GM18499 (cell line): ENCODE measurements around the gene FAM117A.
"Not testable (repeated sequence)": the region's sequence is repeated elsewhere in the genome, so short reads cannot be mapped to it uniquely, and the experiment has no call there.

Experiments
- ATAC-seq: cut with Tn5 transposase; IDR thresholded peaks from one replicate; pipeline ENCODE4 v1.9.1; 2021; ENCODE audit warnings: moderate number of reproducible peaks; ENCODE audit not compliant: insufficient read depth, unreplicated experiment

FAM117A gene

DNA sequence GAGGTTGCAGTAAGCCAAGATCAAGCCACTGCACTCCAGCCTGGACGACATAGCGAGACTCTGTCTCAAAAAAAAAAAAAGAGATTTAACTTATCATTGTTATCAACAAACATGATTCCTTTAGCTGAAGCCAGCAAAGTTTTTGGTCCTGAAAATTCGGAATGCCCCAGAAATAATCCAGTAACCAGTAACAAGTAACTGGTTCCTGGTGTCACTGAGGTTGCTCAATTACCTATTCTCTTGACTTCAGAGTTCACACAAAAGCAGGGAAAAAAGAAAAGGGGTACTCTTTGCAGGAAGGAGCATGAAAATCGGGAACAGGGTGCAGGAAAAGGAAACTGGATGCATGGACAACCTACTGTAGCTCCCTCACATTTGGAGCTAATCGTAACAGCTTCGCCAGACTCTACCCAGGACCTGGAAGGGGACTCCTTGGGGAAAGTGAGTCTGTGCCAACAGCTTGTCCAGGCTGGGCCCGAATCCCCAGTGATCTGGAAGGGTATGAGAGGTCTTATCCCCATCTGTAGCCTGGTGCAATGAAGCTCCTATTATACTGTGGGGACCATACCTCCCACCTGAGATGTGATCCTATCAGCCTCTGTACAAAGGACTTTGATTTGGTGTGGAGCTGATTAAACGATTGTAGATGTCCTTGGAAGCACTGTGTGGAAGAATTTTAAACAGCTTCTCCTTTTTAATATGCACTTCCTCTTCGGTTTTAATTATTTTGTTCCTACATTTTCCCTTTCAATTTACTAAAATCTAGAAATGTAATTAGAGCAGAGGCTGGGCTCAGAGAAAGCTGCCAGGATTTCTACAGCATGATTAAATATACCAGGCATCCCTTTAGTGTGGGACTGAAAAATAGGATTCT is 82.6 kb downstream of the FAM117A start:
- ATAC-seq, result no peak

DNA sequence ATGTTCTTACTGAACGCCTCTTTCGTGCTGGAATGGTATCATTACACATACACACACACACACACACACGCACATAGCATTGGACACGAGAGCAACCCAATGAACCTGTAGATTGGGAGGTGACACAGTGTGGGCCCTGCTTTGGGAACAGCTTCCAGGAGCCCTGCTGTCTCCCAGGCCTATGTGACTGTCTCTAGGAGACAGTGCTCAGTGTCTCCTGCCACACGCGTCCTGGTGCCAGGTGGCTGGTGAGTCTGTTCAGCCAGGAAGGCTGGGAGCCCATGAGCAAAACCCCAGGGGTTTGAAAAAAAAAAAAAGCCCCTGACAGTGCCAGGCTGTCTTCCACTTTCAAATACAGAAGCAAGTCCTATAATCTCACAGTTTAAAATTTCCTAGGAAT is 83.6 kb downstream of the FAM117A start:
- ATAC-seq, result no peak

DNA sequence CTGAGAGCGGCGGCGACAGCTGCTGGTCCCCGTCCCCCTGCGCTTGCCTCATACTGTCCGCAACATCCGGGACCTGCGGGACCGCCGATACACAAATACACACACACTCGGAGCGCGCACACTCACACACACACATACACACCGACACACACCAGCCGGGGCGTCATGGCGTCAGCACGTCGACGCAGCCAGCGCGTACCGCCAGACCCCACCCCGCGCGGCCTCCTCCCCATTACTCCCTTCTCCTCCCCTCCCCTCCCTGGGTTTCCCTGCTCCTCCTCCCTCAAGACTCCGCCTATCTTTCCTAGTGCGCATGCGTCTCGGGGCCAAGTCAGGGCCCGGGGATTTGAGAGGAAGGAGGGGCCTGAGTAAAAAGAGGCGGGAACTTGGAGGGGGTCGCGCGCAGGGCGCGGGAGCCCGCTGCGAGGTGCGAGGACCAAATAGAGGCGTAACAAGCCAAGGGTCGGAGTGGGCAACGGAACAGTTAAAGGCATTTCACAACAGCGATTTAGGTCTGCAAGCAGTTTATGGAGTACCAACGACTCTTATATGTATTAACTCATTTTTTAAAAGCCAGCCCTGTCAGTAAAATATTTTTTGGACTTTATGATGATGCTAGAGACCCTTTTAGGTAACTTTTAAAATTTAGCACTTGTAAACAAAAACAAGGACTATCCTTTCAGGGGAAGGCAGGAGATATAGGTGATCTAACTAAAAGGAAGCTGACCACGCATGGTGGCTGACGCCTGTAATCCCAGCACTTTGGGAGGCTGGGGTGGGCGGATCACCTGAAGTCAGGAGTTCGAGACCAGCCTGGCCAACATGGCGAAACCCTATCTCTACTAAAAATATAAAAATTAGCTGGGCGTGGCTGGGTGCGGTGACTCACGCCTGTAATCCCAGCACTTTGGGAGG is 85.7 kb downstream of the FAM117A start, which contains the start of gene SPOP:
Gene SPOP, minus strand, starts transcription at position 165 of the 915 bp plus-strand sequence. CDS start 55,287 bp downstream, outside the sequence.
- peak; percentile 38 for ATAC-seq

DNA sequence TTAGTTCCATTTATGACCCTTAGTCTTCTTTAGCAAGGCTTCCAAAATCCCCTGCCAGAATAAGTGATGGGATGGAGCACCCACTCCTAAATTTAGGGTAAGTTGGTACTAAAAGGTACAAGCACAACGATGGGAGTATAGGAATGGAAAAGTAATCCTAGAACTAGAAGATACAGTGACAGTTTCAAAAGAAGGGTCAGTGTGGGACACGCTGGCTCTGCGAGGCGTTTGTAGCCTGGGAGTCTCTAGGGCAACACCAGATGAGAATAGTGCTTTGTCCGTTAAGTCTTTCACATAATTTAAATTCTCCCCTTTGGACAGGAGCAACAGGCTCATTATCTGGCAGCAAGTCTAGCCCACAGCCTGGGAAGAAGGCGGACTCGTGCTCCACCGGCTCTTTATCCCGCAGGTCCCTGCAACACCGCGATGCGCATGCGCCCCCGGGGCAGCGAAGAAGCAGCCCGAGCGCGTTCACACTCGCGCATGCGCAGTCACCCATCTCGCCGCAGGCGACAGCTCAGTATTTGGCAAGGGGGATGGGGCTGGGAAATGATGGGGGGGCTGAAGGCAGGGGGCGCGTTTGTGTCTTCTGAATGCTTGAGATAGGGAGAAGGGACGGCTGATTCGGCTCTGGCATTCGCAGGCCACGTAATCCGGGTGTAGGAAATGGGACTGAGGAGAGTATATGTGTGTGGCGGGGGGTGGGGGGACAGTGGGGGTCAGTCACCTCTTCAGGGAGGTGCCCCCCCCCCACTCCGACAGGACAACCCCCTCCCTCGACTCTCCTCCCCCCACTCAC is 86.6 kb downstream of the FAM117A start:
- ATAC-seq, result no peak

DNA sequence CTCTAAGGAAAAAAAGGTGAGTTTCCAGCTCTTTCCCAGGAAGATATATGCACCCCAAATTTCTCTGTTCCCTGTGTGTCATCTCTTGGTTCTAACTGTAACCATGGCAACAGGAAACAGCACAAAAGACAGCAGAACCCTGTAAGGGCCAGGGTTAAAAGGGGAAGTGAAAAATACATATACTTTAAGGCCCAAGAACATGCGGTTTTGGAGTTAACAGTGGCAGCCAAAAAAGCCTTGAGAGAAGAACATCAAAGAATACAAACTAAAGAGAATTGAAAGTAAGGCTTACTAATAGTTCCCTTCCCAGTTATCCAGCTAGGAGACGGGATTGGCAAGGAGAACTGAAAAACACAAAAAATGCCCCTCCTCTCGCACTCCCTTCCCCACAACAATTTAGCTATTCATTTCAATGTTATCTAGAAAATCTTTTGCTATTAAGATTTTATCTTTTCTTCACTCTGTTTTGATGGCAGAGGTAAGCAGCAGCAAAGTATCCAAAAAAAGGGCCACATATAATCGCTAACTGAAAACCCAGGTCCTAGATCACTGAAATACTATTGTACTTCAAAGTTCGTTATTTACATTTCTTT is 87.6 kb downstream of the FAM117A start:
- ATAC-seq, result peak; percentile 81

DNA sequence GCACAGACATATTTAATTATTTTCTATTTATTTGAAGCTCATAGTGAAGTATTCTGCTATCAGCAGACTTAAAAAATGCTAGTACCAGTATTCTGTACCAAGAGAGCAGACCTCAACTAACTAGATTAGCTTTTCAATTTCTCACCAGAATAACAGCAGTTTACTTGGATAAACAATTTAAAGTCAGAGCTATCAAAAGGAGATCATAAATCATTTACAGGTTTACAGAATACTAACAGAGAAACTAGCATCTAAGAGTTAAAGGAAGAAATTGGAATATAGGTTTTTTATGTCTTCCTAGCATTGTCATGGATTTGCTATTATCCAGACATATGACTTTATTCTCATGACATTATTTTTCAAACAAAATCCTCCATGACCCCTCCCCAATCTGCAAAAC is 89.4 kb downstream of the FAM117A start:
- ATAC-seq, result no peak

DNA sequence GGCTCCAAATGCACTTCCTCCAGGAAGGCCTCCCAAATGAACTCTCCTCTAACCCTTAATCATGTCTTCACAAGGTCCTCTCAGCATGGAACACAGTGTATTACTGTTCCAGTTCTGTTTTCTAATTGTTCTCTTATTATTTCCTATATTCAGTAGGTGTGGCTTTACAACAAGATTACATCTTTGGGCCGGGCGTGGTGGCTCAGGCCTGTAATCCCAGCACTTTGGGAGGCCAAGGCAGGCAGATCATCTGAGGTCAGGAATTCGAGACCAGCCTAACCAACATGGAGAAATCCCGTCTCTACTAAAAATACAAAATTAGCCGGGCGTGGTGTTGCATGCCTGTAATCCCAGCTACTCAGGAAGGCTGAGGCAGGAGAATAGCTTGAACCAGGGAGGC is 90.3 kb downstream of the FAM117A start:
- not testable (repeated sequence) for ATAC-seq

DNA sequence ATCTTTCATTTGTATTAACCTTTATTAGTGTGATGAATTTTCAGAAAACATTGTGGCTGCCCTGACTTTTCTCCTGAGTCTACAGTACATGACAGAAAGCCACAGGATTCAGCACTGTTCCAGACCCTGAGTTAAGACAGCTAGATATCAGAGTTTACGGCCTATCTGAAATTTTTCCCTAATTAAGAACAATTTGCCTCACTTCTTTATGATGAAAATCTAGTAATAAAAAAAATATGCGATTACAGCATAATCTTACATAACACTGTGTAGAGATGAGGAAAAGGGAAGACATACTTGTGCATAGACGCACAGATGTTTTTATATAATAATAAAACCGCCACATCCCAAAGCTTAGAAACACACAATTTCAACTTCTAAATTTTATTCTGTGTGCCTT is 93.3 kb downstream of the FAM117A start:
- no peak for ATAC-seq

DNA sequence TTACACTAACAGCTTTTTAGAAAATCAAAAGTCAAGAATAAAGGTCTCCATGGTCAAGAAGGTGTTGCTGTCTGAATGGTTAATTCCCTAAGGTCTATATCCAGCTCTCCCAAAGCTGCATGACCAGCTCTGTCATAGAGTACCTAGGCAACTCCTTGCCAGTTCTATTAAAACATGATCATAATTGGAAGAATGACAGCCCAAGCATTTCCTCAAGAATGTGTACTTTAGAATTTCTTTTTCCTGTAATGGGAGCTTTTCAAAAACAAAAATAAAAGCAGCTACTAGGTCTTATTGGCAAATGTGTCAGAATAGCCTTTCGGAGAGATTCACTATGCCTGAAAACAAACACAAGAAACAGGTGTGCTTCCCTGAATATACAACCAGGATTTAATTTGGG is 93.9 kb downstream of the FAM117A start:
- no peak for ATAC-seq

DNA sequence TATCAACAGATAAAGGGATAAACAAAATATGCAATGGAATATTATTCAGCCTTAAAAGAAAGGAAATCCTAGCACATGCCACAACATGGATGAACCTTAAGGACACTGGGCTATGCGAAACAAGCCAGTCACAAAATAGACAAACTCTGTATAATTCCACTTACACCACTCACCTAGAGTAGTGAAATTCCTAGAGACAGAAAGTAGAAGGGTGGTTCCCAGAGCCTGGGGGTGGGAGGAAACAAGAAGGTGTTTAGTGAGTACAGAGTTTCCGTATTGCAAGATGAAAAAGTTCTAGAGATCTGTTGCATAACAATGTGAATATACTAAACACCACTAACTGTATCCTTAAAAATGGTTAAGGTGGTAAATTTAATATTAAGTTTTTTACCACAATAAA is 96.1 kb downstream of the FAM117A start:
- ATAC-seq, result no peak

DNA sequence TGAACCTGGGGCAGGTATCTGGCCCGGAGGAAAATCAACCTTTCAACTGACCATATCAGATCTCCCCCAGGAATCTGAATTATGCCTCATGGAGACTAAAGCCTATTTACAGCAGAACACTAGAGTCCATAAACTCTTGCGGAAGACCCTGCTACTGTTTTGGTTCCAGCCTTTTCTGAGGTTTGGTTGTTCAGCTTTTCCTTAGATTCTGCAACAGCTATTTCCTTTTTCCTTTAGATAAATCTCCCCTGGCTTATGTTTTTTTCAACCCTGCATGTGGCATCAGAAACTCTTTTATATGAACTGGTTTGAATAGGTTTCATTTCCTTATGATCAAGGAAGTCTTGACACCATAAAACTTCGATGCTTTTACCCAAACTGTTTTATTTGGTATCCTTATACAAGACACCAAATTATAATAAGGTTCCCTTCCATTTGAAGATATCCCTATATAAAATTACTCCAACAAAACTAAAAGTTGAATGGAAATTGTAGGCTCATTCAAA is 99.2 kb downstream of the FAM117A start:
- ATAC-seq, result no peak
